ENCODE measurements around the gene CLN3. TPM values are rescaled to one million over a fixed set of nuclear protein-coding genes. Genes with fewer than 3 reads are reported as not detected.
A peak's percentile ranks its signal among the peaks of the same experiment; 100 is the strongest.

CLN3 gene
- total RNA-seq, 4 donors from 2014 or later: 14.0 to 21.8 (median 18.2) TPM

- TF ChIP-seq POLR2AphosphoS5 (IDR thresholded peaks at IDR 0.05): no peak
- TF ChIP-seq POLR2A (IDR thresholded peaks at IDR 0.05): no peak
- TF ChIP-seq EP300 (IDR thresholded peaks at IDR 0.05): no peak
- TF ChIP-seq, protein P1, sequence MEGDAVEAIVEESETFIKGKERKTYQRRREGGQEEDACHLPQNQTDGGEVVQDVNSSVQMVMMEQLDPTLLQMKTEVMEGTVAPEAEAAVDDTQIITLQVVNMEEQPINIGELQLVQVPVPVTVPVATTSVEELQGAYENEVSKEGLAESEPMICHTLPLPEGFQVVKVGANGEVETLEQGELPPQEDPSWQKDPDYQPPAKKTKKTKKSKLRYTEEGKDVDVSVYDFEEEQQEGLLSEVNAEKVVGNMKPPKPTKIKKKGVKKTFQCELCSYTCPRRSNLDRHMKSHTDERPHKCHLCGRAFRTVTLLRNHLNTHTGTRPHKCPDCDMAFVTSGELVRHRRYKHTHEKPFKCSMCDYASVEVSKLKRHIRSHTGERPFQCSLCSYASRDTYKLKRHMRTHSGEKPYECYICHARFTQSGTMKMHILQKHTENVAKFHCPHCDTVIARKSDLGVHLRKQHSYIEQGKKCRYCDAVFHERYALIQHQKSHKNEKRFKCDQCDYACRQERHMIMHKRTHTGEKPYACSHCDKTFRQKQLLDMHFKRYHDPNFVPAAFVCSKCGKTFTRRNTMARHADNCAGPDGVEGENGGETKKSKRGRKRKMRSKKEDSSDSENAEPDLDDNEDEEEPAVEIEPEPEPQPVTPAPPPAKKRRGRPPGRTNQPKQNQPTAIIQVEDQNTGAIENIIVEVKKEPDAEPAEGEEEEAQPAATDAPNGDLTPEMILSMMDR (IDR thresholded peaks at IDR 0.05): no peak
- H3K4me3 ChIP-seq: no peak overlapping the region
- H3K27ac ChIP-seq: no peak overlapping the region
- 64 to 83% methylated on average over 6 to 7 of the region's 15 CpGs for WGBS, 2 donors (ENCODE audit: low coverage in 1 of 2)
- H3K27me3 ChIP-seq: peaks cover 12% of the 10 kb centered on the region
- H3K4me1 ChIP-seq: no peaks in the 10 kb centered on the region
- no peaks in the 10 kb centered on the region for H3K36me3 ChIP-seq
- ATAC-seq: no peak
- no peaks in the 10 kb centered on the region for H3K9me3 ChIP-seq
These were observed 7.0 kb upstream of the CLN3 start for GRCh38 chr16:28498666-28499381.

- no peak for ATAC-seq
- H3K4me3 ChIP-seq: no peak overlapping the region
- no peaks in the 10 kb centered on the region for H3K9me3 ChIP-seq
- H3K27ac ChIP-seq: no peak overlapping the region
- H3K27me3 ChIP-seq: peaks cover 12% of the 10 kb centered on the region
- H3K4me1 ChIP-seq: no peaks in the 10 kb centered on the region
- TF ChIP-seq POLR2AphosphoS5 (IDR thresholded peaks at IDR 0.05) (no peak), POLR2A (IDR thresholded peaks at IDR 0.05) (no peak), EP300 (IDR thresholded peaks at IDR 0.05) (no peak)
- TF ChIP-seq, protein P1 (IDR thresholded peaks at IDR 0.05): no peak
- no peaks in the 10 kb centered on the region for H3K36me3 ChIP-seq
- 77% methylated on average over 8 of the region's 33 CpGs; no CpG with 5 or more reads in 1 of the 2 donors for WGBS, 2 donors (ENCODE audit: low coverage in 1 of 2)
These were observed 6.2 kb upstream of the CLN3 start for GRCh38 chr16:28497861-28498599.

- Histone ChIP-seq H3K36me3 (no peaks in the 10 kb centered on the region), H3K4me1 (peaks cover 0 to 5% (median 0%) of the 10 kb centered on the region in 3 donors), H3K9me3 (no peaks in the 10 kb centered on the region), H3K27ac (no peak overlapping the region), H3K27me3 (peaks cover 6% of the 10 kb centered on the region), H3K4me3 (no peak overlapping the region)
- TF ChIP-seq EP300 (IDR thresholded peaks at IDR 0.05): no peak
- no peak for TF ChIP-seq POLR2A (IDR thresholded peaks at IDR 0.05)
- WGBS, 2 donors (ENCODE audit: low coverage in 1 of 2): 88 to 92% methylated on average over 3 to 9 of the region's 9 CpGs
- no peak for ATAC-seq
These were observed 5.5 kb upstream of the CLN3 start for GRCh38 chr16:28497386-28497785.

DNA sequence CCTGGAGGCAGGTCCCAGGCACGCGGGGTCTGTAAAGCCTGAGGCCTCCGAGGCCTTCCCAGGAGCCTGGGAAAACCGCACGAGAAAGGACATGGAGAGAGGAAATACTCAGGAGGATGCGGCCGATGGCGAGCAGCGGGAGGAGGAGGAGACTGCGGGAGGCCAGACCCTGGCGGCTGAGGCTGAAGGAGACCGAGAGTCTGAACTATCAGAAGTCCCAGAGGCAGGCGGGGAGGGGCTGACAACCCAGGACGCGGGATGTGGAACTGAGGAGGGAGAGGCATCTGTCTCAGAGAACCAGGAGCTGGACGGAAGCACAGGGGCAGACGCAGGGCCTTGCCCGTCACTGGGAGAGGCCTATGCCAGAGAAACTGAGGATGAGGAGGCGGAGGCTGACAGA, 5.0 kb upstream of the CLN3 start:
- ATAC-seq: no peak
- no peaks in the 10 kb centered on the region for H3K36me3 ChIP-seq
- 58 to 68% methylated on average over 11 to 16 of the region's 19 CpGs for WGBS, 2 donors (ENCODE audit: low coverage in 1 of 2)
- TF ChIP-seq POLR2A (IDR thresholded peaks at IDR 0.05) (no peak), EP300 (IDR thresholded peaks at IDR 0.05) (no peak), POLR2AphosphoS5 (IDR thresholded peaks at IDR 0.05) (no peak)
- TF ChIP-seq, protein P1 (IDR thresholded peaks at IDR 0.05): no peak
- H3K27me3 ChIP-seq: peaks cover under 1% of the 10 kb centered on the region
- peaks cover 0 to 7% (median 0%) of the 10 kb centered on the region in 3 donors for H3K4me1 ChIP-seq
- no peak overlapping the region for H3K27ac ChIP-seq
- no peak overlapping the region for H3K4me3 ChIP-seq
- no peaks in the 10 kb centered on the region for H3K9me3 ChIP-seq

DNA sequence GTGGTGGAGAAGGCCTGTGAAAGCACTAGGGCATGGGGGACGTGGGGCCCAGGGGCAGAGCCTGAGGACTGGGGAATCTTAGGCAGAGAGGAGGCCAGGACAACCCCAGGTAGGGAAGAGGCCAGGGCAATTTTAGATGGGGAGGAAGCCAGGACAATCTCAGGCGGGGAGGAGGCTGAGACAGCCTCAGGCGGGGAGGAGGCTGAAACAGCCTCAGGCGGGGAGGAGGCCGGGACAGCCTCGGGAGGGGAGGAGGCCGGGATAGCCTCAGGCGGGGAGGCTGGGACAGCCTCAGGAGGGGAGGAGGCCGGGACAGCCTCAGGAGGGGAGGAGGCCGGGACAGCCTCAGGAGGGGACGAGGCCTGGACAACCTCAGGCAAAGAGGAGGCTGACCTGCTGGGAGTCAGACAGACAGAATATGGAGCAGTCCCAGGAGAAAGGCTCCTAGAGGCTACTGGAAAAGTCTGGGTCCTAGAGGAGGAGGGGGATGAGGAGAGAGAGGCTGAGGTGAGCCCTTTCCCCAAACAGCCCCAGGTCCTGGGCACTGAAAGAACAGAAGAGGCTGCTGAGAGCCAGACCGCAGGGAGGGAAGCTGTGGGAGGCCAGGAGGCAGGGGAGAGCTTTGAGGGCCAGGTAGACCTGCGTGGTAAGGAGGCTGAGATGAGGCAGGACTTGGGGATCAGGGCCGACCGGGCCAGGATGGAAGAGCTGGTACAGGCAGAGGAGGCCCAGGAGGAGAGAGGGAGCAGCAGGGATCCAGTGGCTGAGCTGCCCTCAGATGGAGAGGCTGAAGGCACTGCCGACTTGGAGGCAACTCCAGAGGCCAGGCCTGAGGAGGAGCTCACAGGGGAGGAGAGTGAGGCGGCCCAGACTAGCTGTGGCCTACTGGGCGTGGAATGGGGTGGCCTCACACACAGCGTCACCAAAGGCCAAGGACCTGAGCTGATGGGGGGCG, 4.2 kb upstream of the CLN3 start:
- Histone ChIP-seq H3K9me3 (no peaks in the 10 kb centered on the region), H3K36me3 (no peaks in the 10 kb centered on the region), H3K27me3 (no peaks in the 10 kb centered on the region), H3K4me1 (peaks cover 0 to 9% (median 0%) of the 10 kb centered on the region in 3 donors), H3K27ac (peak overlapping the region in 1 of 4 donors; percentile 45), H3K4me3 (no peak overlapping the region)
- 73 to 80% methylated on average over 6 to 16 of the region's 20 CpGs for WGBS, 2 donors (ENCODE audit: low coverage in 1 of 2)
- TF ChIP-seq POLR2AphosphoS5 (IDR thresholded peaks at IDR 0.05) (no peak), POLR2A (IDR thresholded peaks at IDR 0.05) (no peak), EP300 (IDR thresholded peaks at IDR 0.05) (no peak)
- TF ChIP-seq, protein P1 (IDR thresholded peaks at IDR 0.05): no peak
- ATAC-seq: no peak
